Heart left ventricle (tissue), 16 donors: ENCODE results near the gene TLK1. TPM values are rescaled to one million over a fixed set of nuclear protein-coding genes. Genes with fewer than 3 reads are reported as not detected.

ENCODE experiments used
- ATAC-seq, 4 donors: fragments of 200-7000 bp; cut with Tn5 transposase; one replicate each; pipeline ENCODE4 v1.9.1; 2020 to 2022; ENCODE audit warnings: moderate library complexity in 4 of 4, mild to moderate bottlenecking in 3 of 4, moderate number of reproducible peaks in 1 of 4
- DNase-seq, 5 donors: peaks; one replicate each; pipeline ENCODE4 v3.0.0-alpha.2; 2020
- H3K27ac ChIP-seq, 12 donors: fragments of 200-600 bp; sonication (generic) in 4 of 12; one replicate each; pipeline versions ENCODE4 v1.5.0 to v1.8.0; 2016 to 2022; ENCODE audit warnings: mild to moderate bottlenecking in 2 of 12
- H3K27me3 ChIP-seq, 9 donors: fragments of 200-600 bp; sonication (generic) in 2 of 9; one replicate each; pipeline versions ENCODE4 v1.5.1 to v1.8.0; 2016 to 2022; ENCODE audit warnings: mild to moderate bottlenecking in 3 of 9
- H3K36me3 ChIP-seq, 9 donors: fragments of 200-600 bp; sonication (generic) in 2 of 9; one replicate each; pipeline versions ENCODE4 v1.5.0 to v1.8.0; 2018 to 2022; ENCODE audit warnings: mild to moderate bottlenecking in 2 of 9
- H3K4me1 ChIP-seq, 12 donors: fragments of 200-600 bp; sonication (generic) in 4 of 12; one replicate each; pipeline versions ENCODE4 v1.5.0 to v1.8.0; 2016 to 2022; ENCODE audit warnings: mild to moderate bottlenecking in 3 of 12
- H3K4me3 ChIP-seq, 12 donors: fragments of 200-600 bp; sonication (generic) in 4 of 12; one replicate each; pipeline versions ENCODE4 v1.5.0 to v1.8.0; 2017 to 2022; ENCODE audit warnings: mild to moderate bottlenecking in 9 of 12, moderate library complexity in 4 of 12
- H3K9me3 ChIP-seq, 12 donors: fragments of 200-600 bp; sonication (generic) in 4 of 12; one replicate each; pipeline versions ENCODE4 v1.5.0 to v1.8.0; 2016 to 2022; ENCODE audit warnings: mild to moderate bottlenecking in 1 of 12
- POLR2A ChIP-seq, 2 donors: fragments of 450-650 bp; IDR thresholded peaks; one replicate each; pipeline ENCODE4 v1.6.1; 2017; ENCODE audit warnings: antibody characterized with exemption in 2 of 2, mild to moderate bottlenecking in 2 of 2, moderate library complexity in 2 of 2
- WGBS, 4 donors: extraction: QIAGEN DNeasy Blood & Tissue Kit in 2 of 4; methylation state at CpG; one replicate each; pipeline versions ENCODE4 v1.1.5 to v1.1.7; 2013 to 2018; 5-methylcytosine and 5-hydroxymethylcytosine counted together
- intact Hi-C, 10 donors: fragments of 100-400 bp; cut with DNase I; formaldehyde crosslinking; loops; one replicate each; pipeline versions ENCODE4 v1.11.1 to v1.14.2; 2022
- polyA plus RNA-seq, 2 donors: library from polyadenylated mRNA; stranded (reverse); fragments of 200-250 nt; gene quantifications; one replicate each; pipeline ENCODE4 v1.2.3, GENCODE V29; 2013
- total RNA-seq, 9 donors: library from RNA; depleted of rRNA in 2 of 9; stranded (reverse); fragments of >200 nt in 2 of 9; fragmentation: NEBNext Ultra II Directional in 3 of 9; extraction: Animal tissue kit (Norgen Biotek cat#: 25700) in 3 of 9; gene quantifications; one replicate each; pipeline versions ENCODE4 v1.1.0 to v1.2.4, GENCODE V29; 2016 to 2023
- TF ChIP-seq, protein P1 (sequence below), 12 donors: fragments of 200-600 bp; sonication (generic) in 4 of 12; IDR thresholded peaks; one replicate each; pipeline versions ENCODE4 v1.5.0 to v1.8.0; 2018 to 2022; ENCODE audit warnings: antibody characterized with exemption in 12 of 12, mild to moderate bottlenecking in 5 of 12
- donor health status: ischemic (EF 13 %, LVEDD 7.1; RV severe dilation, severe dysfunction).
- donor health status: healthy with polysubstance abuse.
- donor health status: DM: no; HTN: yes; CAD: no.
- donor health status: DM: no; HTN: no; CAD: no.
- donor health status: ischemic (EF 25% LVEDD 6.9; RV normal size, moderate dysfunction).
- donor health status: ischemic (EF 25% LVEDD 5.7; RV mildly dilated, moderate dysfunction).
- donor health status: healthy.
- donor health status: DM: yes; HTN: yes; CAD: no.
- donor health status: ischemic (EF 35%, LVEDD 5.7; RV mildly dilated, moderate dysfunction).
- donor health status: nonischemic (EF 11% LVEDD 7.7; RV severe dilation, severe dysfunction).
- donor health status: DM: yes; HTN: yes; CAD: no.
- donor health status: PGD.
- donor health status: ischemic (EF 29% LVEDD 5.4; RV normal size, mild dysfunction).
- donor health status: nonischemic (EF 23%, LVEDD 6.1; RV moderate dilation, normal function).

Gene TLK1
- total and polyA plus RNA-seq, 11 donors: 7.2 to 41.4 (median 26.8) TPM

DNA sequence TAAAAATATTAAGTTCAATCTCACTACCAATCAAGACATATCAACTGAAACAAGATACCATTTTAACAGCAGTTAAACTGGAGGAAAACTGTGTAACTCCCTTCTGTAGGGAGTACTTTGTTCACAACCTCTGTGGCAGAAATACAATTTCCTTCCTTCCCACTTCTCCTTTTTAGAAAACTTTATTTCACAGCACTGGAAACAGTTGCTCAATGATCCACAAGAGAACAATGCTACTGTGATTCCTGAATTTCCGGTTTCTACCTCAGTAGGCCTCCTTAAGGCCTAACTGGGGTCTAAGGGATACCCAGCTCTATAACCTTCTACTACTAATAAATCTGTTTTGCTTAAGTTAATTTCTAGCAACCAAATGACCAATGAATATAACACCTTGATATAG is 14.1 kb downstream of the TLK1 start:
- peak overlapping the region in 3 of 12 donors; percentile 3 to 49 (median 14) for H3K27ac ChIP-seq
- H3K36me3 ChIP-seq: no peaks in the 10 kb centered on the region
- DNase-seq (no peak), ATAC-seq (peak in 3 of 4 donors; percentile 24 to 56 (median 45))
- peaks cover 0 to 63% (median 13%) of the 10 kb centered on the region in 12 donors for H3K4me1 ChIP-seq
- no peak overlapping the region for H3K4me3 ChIP-seq
- intact Hi-C loops: no loop called here
- TF ChIP-seq POLR2A (IDR thresholded peaks at IDR 0.05): no peak
- TF ChIP-seq, protein P1, sequence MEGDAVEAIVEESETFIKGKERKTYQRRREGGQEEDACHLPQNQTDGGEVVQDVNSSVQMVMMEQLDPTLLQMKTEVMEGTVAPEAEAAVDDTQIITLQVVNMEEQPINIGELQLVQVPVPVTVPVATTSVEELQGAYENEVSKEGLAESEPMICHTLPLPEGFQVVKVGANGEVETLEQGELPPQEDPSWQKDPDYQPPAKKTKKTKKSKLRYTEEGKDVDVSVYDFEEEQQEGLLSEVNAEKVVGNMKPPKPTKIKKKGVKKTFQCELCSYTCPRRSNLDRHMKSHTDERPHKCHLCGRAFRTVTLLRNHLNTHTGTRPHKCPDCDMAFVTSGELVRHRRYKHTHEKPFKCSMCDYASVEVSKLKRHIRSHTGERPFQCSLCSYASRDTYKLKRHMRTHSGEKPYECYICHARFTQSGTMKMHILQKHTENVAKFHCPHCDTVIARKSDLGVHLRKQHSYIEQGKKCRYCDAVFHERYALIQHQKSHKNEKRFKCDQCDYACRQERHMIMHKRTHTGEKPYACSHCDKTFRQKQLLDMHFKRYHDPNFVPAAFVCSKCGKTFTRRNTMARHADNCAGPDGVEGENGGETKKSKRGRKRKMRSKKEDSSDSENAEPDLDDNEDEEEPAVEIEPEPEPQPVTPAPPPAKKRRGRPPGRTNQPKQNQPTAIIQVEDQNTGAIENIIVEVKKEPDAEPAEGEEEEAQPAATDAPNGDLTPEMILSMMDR (IDR thresholded peaks at IDR 0.05): no peak
- no peaks in the 10 kb centered on the region for H3K27me3 ChIP-seq
- H3K9me3 ChIP-seq: no peaks in the 10 kb centered on the region
- WGBS, 4 donors: 53 to 76% (median 63%) methylated on average over 1 of the region's 1 CpG

DNA sequence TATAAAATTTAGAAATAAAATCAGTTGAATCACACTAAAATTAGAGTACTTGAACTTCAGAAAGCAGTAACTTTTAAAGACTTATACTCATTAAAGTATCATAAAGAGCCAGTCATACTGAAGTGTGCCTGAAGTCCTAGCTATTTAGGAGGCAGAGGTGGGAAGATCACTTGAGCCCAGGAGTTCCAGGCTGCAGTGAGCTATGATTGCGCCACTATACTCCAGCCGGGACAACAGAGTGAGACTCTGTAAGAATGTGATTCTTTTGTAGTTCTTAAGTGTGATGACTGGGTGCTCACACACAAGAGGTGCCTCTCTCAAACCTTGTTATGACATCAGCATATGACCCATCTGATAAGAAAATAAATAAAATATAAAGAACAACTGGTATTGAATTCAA is 14.6 kb downstream of the TLK1 start:
- Histone ChIP-seq H3K9me3 (no peaks in the 10 kb centered on the region), H3K4me1 (peaks cover 0 to 68% (median 16%) of the 10 kb centered on the region in 12 donors), H3K27me3 (no peaks in the 10 kb centered on the region), H3K4me3 (no peak overlapping the region), H3K27ac (peak overlapping the region in 2 of 12 donors; percentile 3), H3K36me3 (no peaks in the 10 kb centered on the region)
- TF ChIP-seq, protein P1 (IDR thresholded peaks at IDR 0.05): no peak
- no peak for TF ChIP-seq POLR2A (IDR thresholded peaks at IDR 0.05)
- DNase-seq (no peak), ATAC-seq (no peak)
- intact Hi-C loops: no loop called here
- WGBS, 4 donors: 83 to 91% (median 88%) methylated on average over 2 of the region's 2 CpGs

DNA sequence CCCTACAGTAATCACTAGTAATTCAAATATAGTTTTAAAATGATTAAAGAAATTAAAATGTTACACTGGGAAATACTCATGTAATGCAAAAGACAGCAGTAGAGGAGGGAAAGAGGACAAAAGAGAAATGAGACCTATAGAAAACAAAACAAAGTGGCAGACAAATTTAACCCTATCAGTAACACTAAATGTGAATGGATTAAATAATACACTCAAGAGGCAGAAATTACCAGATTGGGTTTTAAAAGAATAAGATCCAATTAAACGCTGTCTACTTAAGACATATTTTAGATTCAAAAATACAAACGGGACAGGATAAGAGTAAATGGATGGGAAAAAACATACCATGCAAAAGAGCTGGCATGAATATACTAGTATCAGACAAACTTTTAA is 17.0 kb downstream of the TLK1 start:
- Histone ChIP-seq H3K9me3 (no peaks in the 10 kb centered on the region), H3K4me3 (no peak overlapping the region), H3K4me1 (peaks cover 0 to 73% (median 21%) of the 10 kb centered on the region in 12 donors), H3K27me3 (no peaks in the 10 kb centered on the region), H3K27ac (no peak overlapping the region), H3K36me3 (no peaks in the 10 kb centered on the region)
- TF ChIP-seq POLR2A (IDR thresholded peaks at IDR 0.05): no peak
- TF ChIP-seq, protein P1 (IDR thresholded peaks at IDR 0.05): no peak
- WGBS, 4 donors: 85 to 95% (median 89%) methylated on average over 2 of the region's 2 CpGs
- ATAC-seq (no peak), DNase-seq (no peak)
- intact Hi-C loops: no loop called here

DNA sequence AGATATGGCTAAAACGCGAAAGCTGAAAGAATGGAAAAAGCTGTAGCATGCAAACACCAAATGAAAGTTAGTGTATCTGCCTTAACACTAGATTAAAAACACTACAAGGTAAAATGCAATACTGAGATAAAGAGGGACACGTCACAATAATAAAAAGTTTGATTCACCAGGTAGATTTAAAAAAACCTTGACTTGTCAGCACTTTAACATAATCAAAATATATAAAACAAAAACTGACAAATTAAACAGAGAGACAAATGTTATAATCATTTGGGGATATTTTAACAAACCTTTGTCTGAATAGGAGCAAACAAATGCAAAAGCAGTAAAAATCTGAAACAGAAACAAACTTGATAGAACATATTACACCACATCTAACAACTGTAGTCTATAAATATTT is 18.3 kb downstream of the TLK1 start:
- no peaks in the 10 kb centered on the region for H3K27me3 ChIP-seq
- no peak overlapping the region for H3K27ac ChIP-seq
- intact Hi-C loops: no loop called here
- H3K36me3 ChIP-seq: no peaks in the 10 kb centered on the region
- TF ChIP-seq POLR2A (IDR thresholded peaks at IDR 0.05): no peak
- TF ChIP-seq, protein P1 (IDR thresholded peaks at IDR 0.05): no peak
- peaks cover 0 to 77% (median 26%) of the 10 kb centered on the region in 12 donors for H3K4me1 ChIP-seq
- DNase-seq: no peak
- H3K9me3 ChIP-seq: no peaks in the 10 kb centered on the region
- H3K4me3 ChIP-seq: no peak overlapping the region
- no peak for ATAC-seq
- 84 to 89% (median 87%) methylated on average over 3 of the region's 3 CpGs for WGBS, 4 donors
